HL-60 (cell line): ENCODE results near the gene ATG4A.

Source experiments
- DNase-seq, 2 experiments: peaks; one replicate each; pipeline ENCODE4 v3.0.0-alpha.2; 2010 to 2020; ENCODE audit warnings: low read depth in 1 of 2, low spot score in 1 of 2
- H3K27ac ChIP-seq: fragments of 250-450 bp; sonication (Bioruptor Pico); replicated peaks from 2 replicates; pipeline ENCODE4 v1.5.1; 2020; ENCODE audit warnings: mild to moderate bottlenecking, moderate library complexity
- H3K27me3 ChIP-seq: fragments of 250-450 bp; sonication (Bioruptor Pico); 2 replicates; pipeline ENCODE4 v1.5.1; 2021; ENCODE audit warnings: mild to moderate bottlenecking, moderate library complexity; ENCODE audit not compliant: insufficient read depth, poor library complexity, severe bottlenecking
- H3K4me3 ChIP-seq: replicated peaks from 2 replicates; pipeline ENCODE4 v1.5.1; 2011; ENCODE audit warnings: mild to moderate bottlenecking, control low read depth, low read length; ENCODE audit not compliant: insufficient read depth
- GABPA ChIP-seq: IDR thresholded peaks from 2 replicates; pipeline ENCODE4 v1.6.1; 2012; ENCODE audit warnings: low read depth
- POLR2AphosphoS5 ChIP-seq: IDR thresholded peaks from 2 replicates; pipeline ENCODE4 v1.6.1; 2012; ENCODE audit warnings: low read depth
- SPI1 ChIP-seq: IDR thresholded peaks from 2 replicates; pipeline ENCODE4 v1.6.1; 2012; ENCODE audit warnings: low read depth, mild to moderate bottlenecking, borderline replicate concordance
- TF ChIP-seq, protein P1 (sequence below): IDR thresholded peaks from 2 replicates; pipeline ENCODE4 v1.6.1; 2012; ENCODE audit warnings: low read depth; ENCODE audit not compliant: insufficient replicate concordance
- TF ChIP-seq, protein P2 (sequence below): IDR thresholded peaks from one replicate; pipeline ENCODE4 v1.5.1; 2011; ENCODE audit warnings: low read length, control low read depth, inconsistent platforms; ENCODE audit not compliant: insufficient read depth

Gene ATG4A

DNA sequence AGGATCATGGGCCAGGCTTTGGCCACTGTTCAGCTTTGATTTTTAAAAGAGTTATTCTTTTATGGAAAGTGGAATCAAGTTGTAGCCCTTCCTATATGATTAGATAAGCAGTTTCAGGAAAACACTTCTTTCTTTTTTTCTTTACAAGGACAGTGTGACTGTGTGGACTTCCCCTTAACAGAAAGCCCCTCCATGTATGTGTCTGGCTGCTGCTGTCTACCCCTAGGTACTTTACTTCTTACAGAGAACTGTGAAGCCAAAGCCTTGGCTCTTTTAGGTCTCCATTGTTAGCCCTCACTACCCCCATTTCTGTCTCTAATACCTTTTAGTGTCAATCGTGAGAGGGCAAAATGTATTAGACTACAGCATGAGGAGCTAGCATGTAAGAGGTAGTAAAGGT lies 27.6 kb upstream of the ATG4A start:
- no peak overlapping the region for H3K4me3 ChIP-seq
- H3K27me3 ChIP-seq: no peaks in the 10 kb centered on the region
- no peak overlapping the region for H3K27ac ChIP-seq
- TF ChIP-seq, protein P1, sequence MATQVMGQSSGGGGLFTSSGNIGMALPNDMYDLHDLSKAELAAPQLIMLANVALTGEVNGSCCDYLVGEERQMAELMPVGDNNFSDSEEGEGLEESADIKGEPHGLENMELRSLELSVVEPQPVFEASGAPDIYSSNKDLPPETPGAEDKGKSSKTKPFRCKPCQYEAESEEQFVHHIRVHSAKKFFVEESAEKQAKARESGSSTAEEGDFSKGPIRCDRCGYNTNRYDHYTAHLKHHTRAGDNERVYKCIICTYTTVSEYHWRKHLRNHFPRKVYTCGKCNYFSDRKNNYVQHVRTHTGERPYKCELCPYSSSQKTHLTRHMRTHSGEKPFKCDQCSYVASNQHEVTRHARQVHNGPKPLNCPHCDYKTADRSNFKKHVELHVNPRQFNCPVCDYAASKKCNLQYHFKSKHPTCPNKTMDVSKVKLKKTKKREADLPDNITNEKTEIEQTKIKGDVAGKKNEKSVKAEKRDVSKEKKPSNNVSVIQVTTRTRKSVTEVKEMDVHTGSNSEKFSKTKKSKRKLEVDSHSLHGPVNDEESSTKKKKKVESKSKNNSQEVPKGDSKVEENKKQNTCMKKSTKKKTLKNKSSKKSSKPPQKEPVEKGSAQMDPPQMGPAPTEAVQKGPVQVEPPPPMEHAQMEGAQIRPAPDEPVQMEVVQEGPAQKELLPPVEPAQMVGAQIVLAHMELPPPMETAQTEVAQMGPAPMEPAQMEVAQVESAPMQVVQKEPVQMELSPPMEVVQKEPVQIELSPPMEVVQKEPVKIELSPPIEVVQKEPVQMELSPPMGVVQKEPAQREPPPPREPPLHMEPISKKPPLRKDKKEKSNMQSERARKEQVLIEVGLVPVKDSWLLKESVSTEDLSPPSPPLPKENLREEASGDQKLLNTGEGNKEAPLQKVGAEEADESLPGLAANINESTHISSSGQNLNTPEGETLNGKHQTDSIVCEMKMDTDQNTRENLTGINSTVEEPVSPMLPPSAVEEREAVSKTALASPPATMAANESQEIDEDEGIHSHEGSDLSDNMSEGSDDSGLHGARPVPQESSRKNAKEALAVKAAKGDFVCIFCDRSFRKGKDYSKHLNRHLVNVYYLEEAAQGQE: no peak
- TF ChIP-seq GABPA (no peak), POLR2AphosphoS5 (no peak)
- TF ChIP-seq, protein P2, sequence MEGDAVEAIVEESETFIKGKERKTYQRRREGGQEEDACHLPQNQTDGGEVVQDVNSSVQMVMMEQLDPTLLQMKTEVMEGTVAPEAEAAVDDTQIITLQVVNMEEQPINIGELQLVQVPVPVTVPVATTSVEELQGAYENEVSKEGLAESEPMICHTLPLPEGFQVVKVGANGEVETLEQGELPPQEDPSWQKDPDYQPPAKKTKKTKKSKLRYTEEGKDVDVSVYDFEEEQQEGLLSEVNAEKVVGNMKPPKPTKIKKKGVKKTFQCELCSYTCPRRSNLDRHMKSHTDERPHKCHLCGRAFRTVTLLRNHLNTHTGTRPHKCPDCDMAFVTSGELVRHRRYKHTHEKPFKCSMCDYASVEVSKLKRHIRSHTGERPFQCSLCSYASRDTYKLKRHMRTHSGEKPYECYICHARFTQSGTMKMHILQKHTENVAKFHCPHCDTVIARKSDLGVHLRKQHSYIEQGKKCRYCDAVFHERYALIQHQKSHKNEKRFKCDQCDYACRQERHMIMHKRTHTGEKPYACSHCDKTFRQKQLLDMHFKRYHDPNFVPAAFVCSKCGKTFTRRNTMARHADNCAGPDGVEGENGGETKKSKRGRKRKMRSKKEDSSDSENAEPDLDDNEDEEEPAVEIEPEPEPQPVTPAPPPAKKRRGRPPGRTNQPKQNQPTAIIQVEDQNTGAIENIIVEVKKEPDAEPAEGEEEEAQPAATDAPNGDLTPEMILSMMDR: no peak
- no peak for DNase-seq

DNA sequence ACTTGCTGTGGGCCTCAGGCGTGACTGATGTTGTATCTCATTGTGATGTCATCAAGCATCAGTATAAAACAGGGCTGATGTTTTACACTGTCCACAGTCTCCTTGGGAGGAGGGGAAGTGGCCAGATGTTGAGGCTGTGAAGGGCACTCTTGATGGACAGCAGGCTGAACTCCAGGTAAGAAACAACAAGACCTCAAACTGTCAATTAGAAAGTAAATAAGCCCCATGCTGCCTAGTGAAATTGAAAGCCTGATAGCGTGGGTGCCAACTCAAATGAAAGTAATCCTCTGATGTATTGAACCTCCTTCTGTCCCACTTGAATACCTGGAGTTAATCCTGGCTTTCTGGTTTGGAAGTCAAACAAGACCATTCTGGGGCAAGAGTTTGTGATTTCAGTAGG lies 27.0 kb upstream of the ATG4A start:
- H3K27me3 ChIP-seq: no peaks in the 10 kb centered on the region
- no peak for DNase-seq
- H3K4me3 ChIP-seq: no peak overlapping the region

DNA sequence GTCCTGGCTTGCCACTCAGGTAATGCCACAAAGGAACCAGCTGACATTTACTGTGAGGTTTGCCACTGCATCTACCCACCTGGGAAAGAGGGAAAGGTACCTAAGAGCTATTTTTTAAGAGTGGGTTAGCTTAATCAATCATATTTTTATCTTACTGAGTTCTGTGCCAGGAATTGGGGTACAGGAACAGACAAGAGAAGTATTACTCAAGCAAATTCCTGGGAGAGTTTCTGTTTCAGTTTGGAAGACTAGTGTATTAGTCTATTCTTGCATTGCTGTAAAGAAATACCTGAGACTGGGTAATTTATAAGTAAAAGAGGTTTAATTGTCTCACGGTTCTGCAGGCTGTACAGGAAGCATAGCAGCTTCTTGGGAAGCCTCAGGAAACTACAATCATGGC lies 23.5 kb upstream of the ATG4A start:
- no peak for TF ChIP-seq POLR2AphosphoS5
- TF ChIP-seq, protein P2: no peak
- TF ChIP-seq, protein P1: no peak
- TF ChIP-seq SPI1: no peak
- no peak for TF ChIP-seq GABPA
- Histone ChIP-seq H3K27me3 (no peaks in the 10 kb centered on the region), H3K4me3 (no peak overlapping the region)

More for the DNA sequence above, 27.0 kb upstream of the ATG4A start:
- H3K27ac ChIP-seq: no peak overlapping the region
- TF ChIP-seq, protein P1: no peak
- TF ChIP-seq SPI1 (no peak), GABPA (no peak), POLR2AphosphoS5 (no peak)
- TF ChIP-seq, protein P2: no peak

More for the DNA sequence above, 23.5 kb upstream of the ATG4A start:
- no peak for DNase-seq
- H3K27ac ChIP-seq: no peak overlapping the region
